Measurements from ENCODE around the gene GHDC. TPM values are rescaled to one million over a fixed set of nuclear protein-coding genes. Genes with fewer than 3 reads are reported as not detected.
"Not testable (repeated sequence)": the region's sequence is repeated elsewhere in the genome, so short reads cannot be mapped to it uniquely, and the experiment has no call there.

GHDC gene
- polyA plus RNA-seq, 1 donor from 2014 or later, result 3.2 TPM

GRCh38 chr17:42188749-42189650, 5.3 kb downstream of the GHDC start:
- no peak overlapping the region for H3K27ac ChIP-seq (ENCODE audit: low read length)
- no peak for TF ChIP-seq RAD21 (conservative IDR thresholded peaks at IDR 0.05)
- no peak for TF ChIP-seq EP300 (conservative IDR thresholded peaks at IDR 0.05; ENCODE audit: poor library complexity, severe bottlenecking)
- no peak for TF ChIP-seq CTCF (IDR thresholded peaks at IDR 0.05; ENCODE audit: poor library complexity, severe bottlenecking)
- no peak for TF ChIP-seq TAF1 (IDR thresholded peaks at IDR 0.05; ENCODE audit: low read depth)
- H3K9ac ChIP-seq (ENCODE audit: low read length), result no peak overlapping the region
- H3K4me3 ChIP-seq (ENCODE audit: low read length), result no peak overlapping the region
- H3K4me2 ChIP-seq (ENCODE audit: low read length), result no peak overlapping the region
- H4K20me1 ChIP-seq (ENCODE audit: insufficient read depth), result no peaks in the 10 kb centered on the region
- no peaks in the 10 kb centered on the region for H3K36me3 ChIP-seq (ENCODE audit: insufficient read depth, low read length)
- no peaks in the 10 kb centered on the region for H3K27me3 ChIP-seq (ENCODE audit: insufficient read depth, low read depth, low read length)
- H2AFZ ChIP-seq (ENCODE audit: low read depth, low read length), result no peak overlapping the region
- no peaks in the 10 kb centered on the region for H3K9me2 ChIP-seq (ENCODE audit: insufficient read depth, low read length)
- no peaks in the 10 kb centered on the region for H3K9me3 ChIP-seq (ENCODE audit: low read length)
- H3K79me2 ChIP-seq (replicated peaks; ENCODE audit: insufficient read depth, low read length), result no peaks in the 10 kb centered on the region
- no peaks in the 10 kb centered on the region for H3F3A ChIP-seq (ENCODE audit: insufficient read depth, low read length, poor library complexity, severe bottlenecking)

- Histone ChIP-seq H4K20me1 (ENCODE audit: insufficient read depth) (no peaks in the 10 kb centered on the region), H3K9me3 (ENCODE audit: low read length) (no peaks in the 10 kb centered on the region), H3K36me3 (ENCODE audit: insufficient read depth, low read length) (no peaks in the 10 kb centered on the region)
Measured at GRCh38 chr17:42187833-42188232, 6.5 kb downstream of the GHDC start.

GRCh38 chr17:42186191-42186590, 8.1 kb downstream of the GHDC start:
- H3K9me3 ChIP-seq (ENCODE audit: low read length); H4K20me1 ChIP-seq (ENCODE audit: insufficient read depth); H3K4me3 ChIP-seq (ENCODE audit: low read length); H3K9me2 ChIP-seq (ENCODE audit: insufficient read depth, low read length); H3K79me2 ChIP-seq (replicated peaks; ENCODE audit: insufficient read depth, low read length); H3K27ac ChIP-seq (ENCODE audit: low read length); H3K4me2 ChIP-seq (ENCODE audit: low read length); H3K9ac ChIP-seq (ENCODE audit: low read length); H3F3A ChIP-seq (ENCODE audit: insufficient read depth, low read length, poor library complexity, severe bottlenecking); H2AFZ ChIP-seq (ENCODE audit: low read depth, low read length); H3K36me3 ChIP-seq (ENCODE audit: insufficient read depth, low read length): not testable (repeated sequence)
- peaks cover 26% of the 10 kb centered on the region for H3K27me3 ChIP-seq (ENCODE audit: insufficient read depth, low read depth, low read length)

More at GRCh38 chr17:42187833-42188232, 6.5 kb downstream of the GHDC start:
- Histone ChIP-seq H3K9me2 (ENCODE audit: insufficient read depth, low read length) (no peaks in the 10 kb centered on the region), H3K79me2 (replicated peaks; ENCODE audit: insufficient read depth, low read length) (no peaks in the 10 kb centered on the region), H3K4me2 (ENCODE audit: low read length) (no peak overlapping the region), H3K27me3 (ENCODE audit: insufficient read depth, low read depth, low read length) (peaks cover 11% of the 10 kb centered on the region), H2AFZ (ENCODE audit: low read depth, low read length) (no peak overlapping the region), H3K9ac (ENCODE audit: low read length) (no peak overlapping the region), H3F3A (ENCODE audit: insufficient read depth, low read length, poor library complexity, severe bottlenecking) (no peaks in the 10 kb centered on the region), H3K27ac (ENCODE audit: low read length) (no peak overlapping the region), H3K4me3 (ENCODE audit: low read length) (no peak overlapping the region)
- no peak for TF ChIP-seq REST (IDR thresholded peaks at IDR 0.05; ENCODE audit: borderline replicate concordance)
- TF ChIP-seq CTCF (IDR thresholded peaks at IDR 0.05; ENCODE audit: poor library complexity, severe bottlenecking), result no peak
- TF ChIP-seq MXI1 (conservative IDR thresholded peaks at IDR 0.05; ENCODE audit: poor library complexity, severe bottlenecking), result no peak
- TF ChIP-seq EZH2 (IDR thresholded peaks at IDR 0.05; ENCODE audit: borderline replicate concordance, insufficient read depth, low read length, poor library complexity, severe bottlenecking), result no peak

All from neural cell (in vitro differentiated cells).